HCT116 (cell line): Measurements from ENCODE around the gene KIAA1671. TPM values are rescaled to one million over a fixed set of nuclear protein-coding genes. Genes with fewer than 3 reads are reported as not detected.

ENCODE experiments used
- ATAC-seq: fragments of 200-7000 bp; cut with Tn5 transposase; 2 replicates; pipeline ENCODE4 v1.9.1; 2020; ENCODE audit warnings: mild to moderate bottlenecking, moderate library complexity
- BruUV-seq: library from RNA; stranded (reverse); fragments of 400-500 nt; replicated peaks from 2 replicates; lab custom pipeline; 2021; lab: Mats Ljungman, UMichigan
- CTCF ChIA-PET: fragments of 300-600 bp; sonication (Branson Sonifier 250); formaldehyde crosslinking; loops from one replicate; lab custom pipeline; 2021; ENCODE audit warnings: antibody characterized with exemption; lab: Charles Lee
- POLR2A ChIA-PET: fragments of 300-600, 350-600 bp; sonication (Branson Sonifier 250); formaldehyde crosslinking; loops from one replicate; lab custom pipeline; 2021; ENCODE audit warnings: antibody characterized with exemption; lab: Charles Lee
- RAD21 ChIA-PET, 2 experiments: fragments of 300-600 bp; sonication (Branson Sonifier 250); formaldehyde crosslinking; loops; one replicate each; lab custom pipeline; 2023; ENCODE audit warnings: low total read pairs in 2 of 2; ENCODE audit not compliant: uncharacterized antibody in 2 of 2, unreplicated experiment in 2 of 2, low non-redundant PET in 1 of 2; lab: Charles Lee
- DNase-seq: peaks from one replicate; pipeline ENCODE4 v3.0.0-alpha.2; 2010; ENCODE audit warnings: low read depth, low spot score
- H2AFZ ChIP-seq: fragments of 200-600 bp; shearing (Covaris generic), sonication (generic); 2 replicates; pipeline ENCODE4 v1.6.1; 2017; ENCODE audit warnings: low read depth, mixed run types, mixed read lengths, antibody characterized with exemption, low read length; ENCODE audit not compliant: poor library complexity, severe bottlenecking
- H3K27ac ChIP-seq: 2 replicates; pipeline ENCODE4 v1.5.1; 2012; ENCODE audit warnings: low read depth, low read length
- H3K27me3 ChIP-seq: fragments of 200-600 bp; sonication (generic); 2 replicates; pipeline ENCODE4 v1.6.1; 2016; ENCODE audit warnings: mixed run types, low read length, mixed read lengths; ENCODE audit not compliant: insufficient read depth
- H3K36me3 ChIP-seq, 2 experiments: fragments of 200-500 bp in 1 of 2; fragments of 200-600 bp in 1 of 2; sonication (Bioruptor generic) in 1 of 2; sonication (generic) in 1 of 2; 2 replicates each; pipeline versions ENCODE4 v1.5.1 to v1.6.1; 2014 to 2016; ENCODE audit warnings: low read length in 2 of 2, inconsistent platforms in 1 of 2, mixed read lengths in 1 of 2, mixed run types in 1 of 2; ENCODE audit not compliant: insufficient read depth in 2 of 2, control insufficient read depth in 1 of 2
- H3K4me1 ChIP-seq, 2 experiments: fragments of 200-600 bp in 1 of 2; sonication (generic) in 1 of 2; 2 replicates each; pipeline versions ENCODE4 v1.5.1 to v1.6.1; 2012 to 2017; ENCODE audit warnings: low read length in 2 of 2, inconsistent platforms in 1 of 2, mild to moderate bottlenecking in 1 of 2, mixed read lengths in 1 of 2, mixed run types in 1 of 2, moderate library complexity in 1 of 2; ENCODE audit not compliant: insufficient read depth in 2 of 2, control insufficient read depth in 1 of 2
- H3K4me2 ChIP-seq: fragments of 200-600 bp; sonication (generic); 2 replicates; pipeline ENCODE4 v1.6.1; 2017; ENCODE audit warnings: mixed run types, low read length, mixed read lengths
- H3K4me3 ChIP-seq, 2 experiments: fragments of 200-600 bp in 1 of 2; sonication (generic) in 1 of 2; replicated peaks in 1 of 2; 2 replicates each; pipeline ENCODE4 v1.5.1; 2011 to 2016; ENCODE audit warnings: low read length in 2 of 2, control low read depth in 1 of 2, low read depth in 1 of 2, mild to moderate bottlenecking in 1 of 2, mixed read lengths in 1 of 2, mixed run types in 1 of 2
- H3K79me2 ChIP-seq: fragments of 200-600 bp; sonication (generic); 2 replicates; pipeline ENCODE4 v1.6.1; 2017; ENCODE audit warnings: mild to moderate bottlenecking, mixed run types, low read length, moderate library complexity, mixed read lengths; ENCODE audit not compliant: insufficient read depth
- H3K9ac ChIP-seq: fragments of 200-600 bp; sonication (generic); 2 replicates; pipeline ENCODE4 v1.6.1; 2016; ENCODE audit warnings: low read length, mixed read lengths
- H3K9me2 ChIP-seq: fragments of 200-600 bp; sonication (generic), shearing (Covaris generic); 2 replicates; pipeline ENCODE4 v1.6.1; 2017; ENCODE audit warnings: mixed run types, mild to moderate bottlenecking, moderate library complexity; ENCODE audit not compliant: insufficient read depth
- H3K9me3 ChIP-seq, 2 experiments: fragments of 200-500 bp in 1 of 2; fragments of 200-600 bp in 1 of 2; sonication (Bioruptor generic) in 1 of 2; sonication (generic) in 1 of 2; 2 replicates each; pipeline ENCODE4 v1.6.1; 2014 to 2017; ENCODE audit warnings: low read length in 2 of 2, mixed read lengths in 2 of 2, inconsistent platforms in 1 of 2, low read depth in 1 of 2, mild to moderate bottlenecking in 1 of 2, mixed run types in 1 of 2, moderate library complexity in 1 of 2; ENCODE audit not compliant: control insufficient read depth in 1 of 2, insufficient read depth in 1 of 2
- H4K20me1 ChIP-seq: fragments of 200-600 bp; sonication (generic), shearing (Covaris generic); 2 replicates; pipeline ENCODE4 v1.6.1; 2017; ENCODE audit warnings: mixed run types, mild to moderate bottlenecking, moderate library complexity; ENCODE audit not compliant: insufficient read depth
- CBX3 ChIP-seq: IDR thresholded peaks from 2 replicates; pipeline ENCODE4 v1.6.1; 2012; ENCODE audit warnings: low read depth
- EGR1 ChIP-seq: IDR thresholded peaks from 2 replicates; pipeline ENCODE4 v1.6.1; 2012; ENCODE audit warnings: low read depth
- ELF1 ChIP-seq: IDR thresholded peaks from 2 replicates; pipeline ENCODE4 v1.6.1; 2012; ENCODE audit warnings: low read depth, borderline replicate concordance
- EZH2phosphoT487 ChIP-seq: fragments of 200-600 bp; IDR thresholded peaks from 2 replicates; pipeline ENCODE4 v1.6.1; 2018; ENCODE audit warnings: antibody characterized with exemption, borderline replicate concordance
- JUND ChIP-seq: IDR thresholded peaks from 2 replicates; pipeline ENCODE4 v1.6.1; 2012
- MAX ChIP-seq: IDR thresholded peaks from 2 replicates; pipeline ENCODE4 v1.6.1; 2012
- POLR2A ChIP-seq: IDR thresholded peaks from 2 replicates; pipeline ENCODE4 v1.7.0; 2011; ENCODE audit warnings: borderline replicate concordance; ENCODE audit not compliant: insufficient read depth, insufficient read length; ENCODE audit errors: extremely low read depth
- RAD21 ChIP-seq: IDR thresholded peaks from 2 replicates; pipeline ENCODE4 v1.6.1; 2012; ENCODE audit warnings: low read depth, mild to moderate bottlenecking
- REST ChIP-seq: IDR thresholded peaks from 2 replicates; pipeline ENCODE4 v1.6.1; 2012; ENCODE audit warnings: low read depth
- SIN3A ChIP-seq: IDR thresholded peaks from 2 replicates; pipeline ENCODE4 v1.6.1; 2012; ENCODE audit warnings: low read depth
- SRF ChIP-seq: IDR thresholded peaks from 2 replicates; pipeline ENCODE4 v1.6.1; 2012; ENCODE audit warnings: low read depth
- TCF7L2 ChIP-seq: IDR thresholded peaks from 2 replicates; pipeline ENCODE4 v1.7.0; 2011; ENCODE audit warnings: borderline replicate concordance, inconsistent platforms; ENCODE audit not compliant: insufficient read depth, insufficient read length; ENCODE audit errors: extremely low read depth
- ZBTB33 ChIP-seq: IDR thresholded peaks from 2 replicates; pipeline ENCODE4 v1.6.1; 2011; ENCODE audit warnings: mild to moderate bottlenecking, low read length, moderate library complexity; ENCODE audit not compliant: insufficient replicate concordance; ENCODE audit errors: extremely low read depth
- ZFX ChIP-seq: fragments of 450-650 bp; IDR thresholded peaks from 2 replicates; pipeline ENCODE4 v1.6.1; 2017
- intact Hi-C: fragments of 100-400 bp; cut with micrococcal nuclease; formaldehyde crosslinking; loops from 2 replicates; pipeline ENCODE4 v1.10.0; 2022
- total RNA-seq: library from RNA; stranded (reverse); gene quantifications from one replicate; pipeline ENCODE4 v1.2.1, GENCODE V29; 2021; ENCODE audit not compliant: unreplicated experiment

The KIAA1671 gene
- total RNA-seq, 1 experiment from 2014 or later = 36.8 TPM

- H3K4me2 ChIP-seq = no peak overlapping the region
- DNase-seq (no peak), ATAC-seq (no peak)
- H3K36me3 ChIP-seq = no peaks in the 10 kb centered on the region
- H3K9me2 ChIP-seq = no peaks in the 10 kb centered on the region
- RAD21 ChIA-PET = no interaction called here
- no peak overlapping the region for H3K27ac ChIP-seq
- H3K4me1 ChIP-seq = no peaks in the 10 kb centered on the region
- no peaks in the 10 kb centered on the region for H4K20me1 ChIP-seq
- intact Hi-C loops = no loop called here
- H3K79me2 ChIP-seq = no peaks in the 10 kb centered on the region; the same call in 1 of the 2 replicates
- TF ChIP-seq MAX = no peak
- TF ChIP-seq ELF1 = no peak
- TF ChIP-seq SRF = no peak
- TF ChIP-seq TCF7L2 = no peak
- no peak for TF ChIP-seq EZH2phosphoT487
- no peak for TF ChIP-seq JUND
- TF ChIP-seq POLR2A = no peak
- TF ChIP-seq ZBTB33 = no peak
- no peak for TF ChIP-seq REST
- TF ChIP-seq CBX3 = no peak
- TF ChIP-seq SIN3A = no peak
- TF ChIP-seq RAD21 = no peak
- no peak for TF ChIP-seq ZFX
- no peak for TF ChIP-seq EGR1
- POLR2A ChIA-PET = no interaction called here
- H2AFZ ChIP-seq = no peak overlapping the region
- no peak overlapping the region for H3K9ac ChIP-seq
- CTCF ChIA-PET = no interaction called here
- H3K4me3 ChIP-seq = no peak overlapping the region
- H3K9me3 ChIP-seq = peaks cover 0 to 11% of the 10 kb centered on the region in 2 experiments; a peak in 1 of 4 replicates
- H3K27me3 ChIP-seq = no peaks in the 10 kb centered on the region
- BruUV-seq = no TSS peak
These were observed 189.6 kb downstream of the KIAA1671 start for GRCh38 chr22:25142102-25142501.
